HG03521 (cell line): ENCODE measurements around the gene RASL11A.
"Not testable (repeated sequence)": the region's sequence is repeated elsewhere in the genome, so short reads cannot be mapped to it uniquely, and the experiment has no call there.

Experiments used
- ATAC-seq: cut with Tn5 transposase; IDR thresholded peaks from one replicate; pipeline ENCODE4 v1.9.1; 2021; ENCODE audit warnings: mild to moderate bottlenecking, moderate library complexity; ENCODE audit not compliant: unreplicated experiment

The RASL11A gene

DNA sequence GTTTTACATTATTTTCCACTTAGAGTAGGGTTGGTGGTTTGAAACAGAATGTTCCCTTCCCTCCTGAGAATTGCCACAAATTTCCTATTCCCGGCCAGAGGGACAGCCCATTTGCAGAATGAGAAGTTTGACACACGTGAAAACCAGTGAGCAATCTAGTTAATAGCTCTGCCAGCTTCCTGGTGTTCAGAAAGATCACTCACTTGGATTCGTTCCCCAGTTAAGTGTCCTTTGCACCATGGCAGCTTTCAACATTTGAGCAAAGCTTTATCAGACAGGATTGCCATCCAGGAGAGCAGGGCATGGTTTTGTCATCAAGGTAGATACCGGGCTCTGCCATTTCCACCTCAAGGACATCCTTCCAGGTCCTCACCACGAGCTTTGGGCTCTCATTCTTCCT lies 28.2 kb downstream of the RASL11A start:
- ATAC-seq = no peak

DNA sequence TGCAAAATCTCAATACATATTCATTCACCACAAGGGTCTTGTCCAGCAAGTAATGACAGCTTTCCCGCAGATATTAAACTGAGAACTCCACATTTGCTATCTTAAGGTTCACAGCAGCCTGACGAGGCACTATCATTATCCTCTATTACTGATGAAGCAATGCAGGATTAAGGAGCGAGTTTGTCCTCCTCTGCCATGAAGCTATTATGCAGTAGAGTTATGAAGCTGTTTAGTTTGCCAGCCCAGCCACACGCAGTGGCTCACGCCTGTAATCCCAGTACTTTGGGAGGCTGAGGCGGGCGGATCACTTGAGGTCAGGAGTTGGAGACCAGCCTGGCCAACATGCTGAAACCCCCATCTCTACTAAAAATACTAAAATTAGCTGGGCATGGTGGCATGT lies 29.8 kb downstream of the RASL11A start:
- not testable (repeated sequence) for ATAC-seq

DNA sequence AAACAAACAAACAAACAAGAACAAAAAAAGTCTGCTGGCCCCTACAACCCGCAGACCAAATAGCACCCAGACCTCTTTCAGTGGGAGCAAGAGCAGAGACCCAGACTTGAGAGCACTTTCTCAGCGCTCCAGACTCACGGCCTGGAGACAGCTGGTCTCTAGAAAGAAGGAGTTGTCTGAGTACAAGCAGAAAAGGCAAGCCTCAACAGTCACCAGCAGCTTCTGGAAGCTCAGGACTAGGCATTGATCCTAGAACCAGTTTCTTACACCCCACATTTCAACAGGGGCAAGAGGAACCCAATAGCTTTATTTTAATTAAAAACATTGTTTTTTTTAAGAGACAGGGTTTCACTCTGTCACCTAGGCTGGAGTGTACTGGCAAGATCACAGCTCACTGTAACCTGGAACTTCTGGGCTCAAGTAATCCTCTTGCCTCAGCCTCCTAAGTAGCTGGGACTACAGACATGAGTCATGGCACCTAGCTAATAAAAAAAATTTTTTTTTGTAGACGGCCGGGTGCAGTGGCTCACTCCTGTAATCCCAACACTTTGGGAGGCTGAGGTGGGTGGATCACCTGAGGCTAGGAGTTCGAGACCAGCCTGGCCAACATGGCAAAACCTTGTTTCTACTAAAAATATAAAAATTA lies 30.4 kb downstream of the RASL11A start:
- ATAC-seq = no peak

DNA sequence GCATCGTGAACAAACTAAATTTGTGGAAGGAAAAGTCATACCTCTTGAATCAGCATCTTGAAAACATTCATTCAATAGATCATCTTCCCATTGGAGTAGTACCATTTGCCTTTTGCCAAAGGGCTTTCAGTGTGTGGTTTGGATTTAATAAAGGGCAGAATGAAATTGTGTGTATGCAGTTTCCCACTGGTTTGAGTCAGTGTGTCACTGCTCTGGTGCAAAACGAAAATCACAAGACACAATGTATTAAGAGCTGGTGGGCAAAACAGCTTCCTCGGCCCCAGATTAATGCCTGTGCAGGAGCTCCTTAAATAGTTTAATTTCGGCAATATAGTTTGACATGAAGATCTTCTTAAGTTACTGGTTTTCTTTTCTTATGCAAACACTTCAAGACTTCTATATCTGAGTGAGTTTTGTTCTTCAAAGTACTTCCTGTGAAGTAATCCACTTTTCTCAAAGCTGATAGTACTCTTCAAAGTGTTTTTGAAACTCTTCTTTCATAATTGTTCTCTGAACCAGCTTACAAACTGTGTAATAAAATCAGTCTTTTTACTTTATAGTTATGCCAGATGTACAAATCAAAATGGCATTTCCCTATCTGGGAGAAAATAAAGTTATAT lies 32.1 kb downstream of the RASL11A start:
- ATAC-seq = no peak

- no peak for ATAC-seq
Measured at GRCh38 chr13:27304099-27304498, 33.5 kb downstream of the RASL11A start.

DNA sequence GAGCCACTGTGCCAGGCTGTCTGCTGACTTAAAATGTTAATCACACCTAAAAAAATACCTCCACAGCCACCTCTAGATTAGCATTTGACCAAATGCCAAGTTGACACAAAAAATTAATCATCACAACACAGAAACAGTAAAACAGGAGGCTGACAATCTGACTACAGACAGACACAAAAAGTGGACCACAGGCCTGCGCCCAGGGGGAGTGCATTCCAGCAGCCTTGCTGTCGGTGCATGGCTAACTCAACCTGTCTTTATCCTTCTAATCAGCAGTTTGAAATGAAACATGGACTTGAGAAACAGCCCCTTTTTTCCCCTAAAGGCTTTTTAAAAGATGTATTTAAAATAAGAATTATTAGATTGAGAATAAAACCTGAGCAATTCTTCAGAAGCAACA lies 34.0 kb downstream of the RASL11A start:
- no peak for ATAC-seq

DNA sequence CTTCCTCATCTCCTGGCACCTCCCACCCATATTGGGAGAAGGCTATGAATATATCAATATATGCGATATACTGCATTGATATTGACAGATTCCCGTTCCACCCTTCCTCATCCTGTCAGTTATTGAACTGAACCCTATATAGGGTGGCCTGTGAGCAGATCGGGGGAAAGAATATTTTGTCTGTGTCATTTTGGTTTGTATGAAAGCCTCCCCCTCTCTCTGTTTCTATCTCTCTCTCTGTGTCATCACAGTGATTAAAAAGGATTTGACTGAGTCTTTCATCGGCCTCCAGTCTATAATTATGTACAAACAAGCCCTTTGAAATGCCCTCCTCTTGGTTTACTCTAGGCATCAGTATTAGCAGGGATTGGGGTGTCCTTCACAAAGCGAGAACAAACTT lies 35.7 kb downstream of the RASL11A start:
- no peak for ATAC-seq

GRCh38 chr13:27308941-27309340 lies 38.3 kb downstream of the RASL11A start:
- no peak for ATAC-seq

GRCh38 chr13:27309401-27309958 lies 38.9 kb downstream of the RASL11A start:
- ATAC-seq = no peak

DNA sequence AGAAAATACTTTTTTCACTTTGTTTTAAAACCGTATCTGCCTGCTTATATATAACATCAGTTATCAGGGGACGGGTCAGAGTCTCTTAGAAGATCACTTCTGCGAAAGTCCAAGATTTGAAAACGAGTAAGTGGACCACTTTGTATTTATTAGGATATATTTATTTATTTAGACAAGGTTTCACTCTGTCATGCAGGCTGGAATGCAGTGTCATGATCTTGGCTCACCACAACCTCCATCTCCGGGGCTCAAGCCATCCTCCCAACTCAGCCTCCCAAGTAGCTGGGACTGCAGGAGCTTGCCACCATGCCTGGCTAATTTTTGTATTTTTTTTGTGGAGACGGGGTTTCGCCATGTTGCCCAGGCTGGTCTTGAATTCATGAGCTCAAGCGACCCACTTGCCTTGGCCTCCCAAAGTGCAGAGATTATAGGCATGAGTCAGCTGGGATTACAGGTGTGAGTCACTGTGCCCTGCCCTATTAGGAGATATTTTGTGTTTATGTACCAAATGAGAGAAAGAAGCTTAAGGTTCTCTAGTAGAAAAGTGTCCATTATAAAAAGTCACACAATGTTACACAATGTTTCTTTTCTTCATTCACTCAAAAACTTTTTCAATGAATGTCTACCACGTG lies 39.5 kb downstream of the RASL11A start:
- ATAC-seq = no peak

DNA sequence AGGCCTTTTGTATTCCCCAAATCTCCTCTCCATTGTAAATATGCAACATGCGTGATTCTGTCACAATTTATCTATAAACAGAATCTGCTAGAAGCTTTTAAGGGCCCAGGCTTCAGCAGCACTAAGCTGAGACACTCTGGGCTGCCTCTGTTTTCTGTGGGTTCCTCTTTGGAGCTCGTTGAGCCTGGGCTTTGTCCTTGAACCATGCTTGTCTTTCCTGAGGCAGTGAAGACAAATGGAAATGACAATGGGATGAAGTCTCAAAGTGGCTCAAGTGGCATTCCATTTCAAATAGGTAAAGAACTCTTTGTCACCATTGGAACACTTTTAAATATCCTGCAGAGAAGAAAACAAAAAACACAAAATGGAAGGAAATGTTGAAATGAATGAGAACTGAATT lies 40.3 kb downstream of the RASL11A start:
- ATAC-seq = no peak

- ATAC-seq = no peak
Measured at GRCh38 chr13:27311518-27312210, 41.0 kb downstream of the RASL11A start.

- ATAC-seq = no peak
Measured at GRCh38 chr13:27313770-27314169, 43.1 kb downstream of the RASL11A start.

GRCh38 chr13:27319404-27319803 lies 48.8 kb downstream of the RASL11A start:
- no peak for ATAC-seq

GRCh38 chr13:27321468-27322431 lies 51.1 kb downstream of the RASL11A start:
- ATAC-seq = no peak

DNA sequence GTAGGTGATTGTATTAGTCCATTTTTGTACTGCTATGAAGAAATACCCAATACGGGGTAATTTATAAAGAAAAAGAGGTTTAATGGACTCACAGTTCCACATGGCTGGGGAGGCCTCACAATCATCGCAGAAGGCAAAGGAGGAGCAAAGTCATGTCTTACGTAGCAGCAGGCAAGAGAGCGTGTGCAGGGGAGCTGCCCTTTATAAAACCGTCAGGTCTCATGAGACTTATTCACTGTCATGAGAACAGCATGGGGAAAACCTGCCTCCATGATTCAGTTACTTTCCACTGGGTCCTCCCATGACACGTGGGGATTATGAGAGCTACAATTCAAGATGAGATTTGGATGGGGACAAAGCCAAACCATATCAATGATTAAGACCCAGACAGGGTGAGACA lies 51.8 kb downstream of the RASL11A start:
- ATAC-seq = not testable (repeated sequence)
